ENCODE data around the gene S1PR5. TPM values are rescaled to one million over a fixed set of nuclear protein-coding genes. Genes with fewer than 3 reads are reported as not detected.

The S1PR5 gene
- total and polyA plus RNA-seq, 10 of the 15 experiments (the other 5 are each of a cell fraction or from before 2014, with no cell fraction given), result 0.04 TPM; not detected in 9

DNA sequence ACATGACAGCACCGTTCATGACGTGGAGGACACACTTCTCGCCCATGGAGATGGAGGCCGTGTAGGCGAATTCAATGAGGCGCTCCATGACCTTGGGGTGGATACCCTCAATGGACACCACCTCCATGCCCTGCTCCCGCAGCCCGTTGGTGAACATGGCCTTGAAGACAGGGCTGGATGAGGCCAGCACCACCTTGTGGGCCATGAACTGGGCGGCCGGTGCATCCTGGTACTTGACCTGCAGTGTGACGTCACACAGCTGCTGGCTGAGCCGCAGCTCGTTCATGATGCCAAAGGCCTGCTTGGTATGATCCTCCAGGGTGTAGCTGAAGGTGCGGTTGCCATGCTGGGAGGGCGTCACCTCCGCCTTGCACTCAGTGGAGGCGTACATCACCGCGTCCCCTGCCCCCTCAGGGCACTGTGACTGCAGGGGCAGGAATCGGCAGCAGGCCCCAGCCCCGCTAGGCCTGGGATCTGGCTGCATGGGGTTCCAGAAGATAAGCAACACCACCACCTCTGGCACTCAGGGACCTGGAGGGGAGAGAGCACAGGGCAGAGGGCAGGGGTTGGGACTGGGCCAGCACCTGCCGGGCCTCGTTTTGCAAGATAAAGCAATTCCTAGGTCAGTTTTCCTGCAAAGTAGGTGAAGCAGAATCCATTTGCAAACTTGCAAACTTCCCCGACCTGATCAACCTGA, 17.5 kb downstream of the S1PR5 start:
- ChIA-PET SMC1A (ENCODE audit: uncharacterized antibody, unreplicated experiment) (interaction anchor here (0.8 to 1.3 kb wide), 2 partner anchors 16 to 152 kb away, joined by 3 to 4 read pairs; no protein-coding TSS in a partner anchor), RAD21 (ENCODE audit: unreplicated experiment) (no interaction called here), POLR2A (interaction anchor here (0.5 to 0.6 kb wide), 2 partner anchors 68 to 300 kb away, joined by 3 read pairs; no protein-coding TSS in a partner anchor), CTCF (interaction anchor here (0.6 to 1.8 kb wide), 5 partner anchors 12 to 95 kb away, joined by 3 to 9 read pairs (median 4); no protein-coding TSS in a partner anchor)
- H3K79me2 ChIP-seq (ENCODE audit: control insufficient read depth, insufficient read depth, low read length), result peaks cover 50% of the 10 kb centered on the region
- H3K9ac ChIP-seq (ENCODE audit: control insufficient read depth, insufficient read depth, low read length), result no peak overlapping the region
- DNase-seq (ENCODE audit: low read depth, low spot score) (no peak), FAIRE-seq (no peak), ATAC-seq (no peak)
- TF ChIP-seq ZNF217 (IDR thresholded peaks at IDR 0.05) (no peak), MLLT1 (IDR thresholded peaks at IDR 0.05) (0 out of 2 replicates have a peak, but pooled peaks have one; percentile 18), CHD4 (IDR thresholded peaks at IDR 0.05) (no peak), IRF3 (IDR thresholded peaks at IDR 0.05) (no peak), RFX5 (IDR thresholded peaks at IDR 0.05; ENCODE audit: low read depth, low read length) (no peak), ESRRA (IDR thresholded peaks at IDR 0.05; ENCODE audit: low read length) (no peak)
- H4K20me1 ChIP-seq (ENCODE audit: control insufficient read depth, insufficient read depth), result no peaks in the 10 kb centered on the region
- no peaks in the 10 kb centered on the region for H3K9me3 ChIP-seq (replicated peaks; ENCODE audit: control insufficient read depth, insufficient read depth, low read length)
- 93% methylated on average over 24 of the region's 24 CpGs for WGBS (ENCODE audit: insufficient coverage, insufficient replicate concordance, low lambda C conversion rate, missing lambda C conversion rate)
- no TSS peak for BruUV-seq (replicated peaks)
- intact Hi-C loops (cut with micrococcal nuclease; ENCODE audit: unreplicated experiment), result loop anchor here (5.0 to 10.0 kb wide), 2 partner anchors 95 to 153 kb away; partner anchors contain the start of genes CDC37 and ILF3
- peak overlapping the region; percentile 27 for H3K4me2 ChIP-seq (ENCODE audit: control insufficient read depth, insufficient read depth)
- H3K27me3 ChIP-seq (replicated peaks in 1 of 2; ENCODE audit: control insufficient read depth in 2 of 2, insufficient read depth in 2 of 2, low read length in 1 of 2), result no peaks in the 10 kb centered on the region
- in situ Hi-C loops (cut with MboI), result no loop called here
- peaks cover 10 to 32% of the 10 kb centered on the region in 2 experiments for H3K36me3 ChIP-seq (ENCODE audit: control insufficient read depth in 2 of 2, insufficient read depth in 2 of 2, low read length in 1 of 2)
- peak overlapping the region; percentile 28; the same call in 1 of the 2 replicates for H3K4me3 ChIP-seq
- peaks cover 25% of the 10 kb centered on the region for H3K4me1 ChIP-seq (ENCODE audit: control insufficient read depth, insufficient read depth, low read length)
- H3K27ac ChIP-seq (ENCODE audit: control insufficient read depth, insufficient read depth), result no peak overlapping the region
- no peak overlapping the region for H2AFZ ChIP-seq (ENCODE audit: control insufficient read depth, low read depth, low read length)

Data from GM12878 (cell line).